Choroid plexus epithelial cell (primary cell): ENCODE data around the gene TTC34.

Experiments used
- DNase-seq: peaks from one replicate; pipeline ENCODE4 v3.0.0-alpha.2; 2010; ENCODE audit warnings: low read depth
- H3K4me3 ChIP-seq: 2 replicates; pipeline ENCODE4 v1.5.1; 2011; ENCODE audit warnings: low read depth, mild to moderate bottlenecking, control low read depth, low read length, moderate library complexity
- TF ChIP-seq, protein P1 (sequence below): conservative IDR thresholded peaks from 2 replicates; pipeline ENCODE4 v1.5.1; 2011; ENCODE audit warnings: low read depth, mild to moderate bottlenecking, control low read depth, inconsistent platforms, low read length, moderate library complexity

TTC34 gene

DNA sequence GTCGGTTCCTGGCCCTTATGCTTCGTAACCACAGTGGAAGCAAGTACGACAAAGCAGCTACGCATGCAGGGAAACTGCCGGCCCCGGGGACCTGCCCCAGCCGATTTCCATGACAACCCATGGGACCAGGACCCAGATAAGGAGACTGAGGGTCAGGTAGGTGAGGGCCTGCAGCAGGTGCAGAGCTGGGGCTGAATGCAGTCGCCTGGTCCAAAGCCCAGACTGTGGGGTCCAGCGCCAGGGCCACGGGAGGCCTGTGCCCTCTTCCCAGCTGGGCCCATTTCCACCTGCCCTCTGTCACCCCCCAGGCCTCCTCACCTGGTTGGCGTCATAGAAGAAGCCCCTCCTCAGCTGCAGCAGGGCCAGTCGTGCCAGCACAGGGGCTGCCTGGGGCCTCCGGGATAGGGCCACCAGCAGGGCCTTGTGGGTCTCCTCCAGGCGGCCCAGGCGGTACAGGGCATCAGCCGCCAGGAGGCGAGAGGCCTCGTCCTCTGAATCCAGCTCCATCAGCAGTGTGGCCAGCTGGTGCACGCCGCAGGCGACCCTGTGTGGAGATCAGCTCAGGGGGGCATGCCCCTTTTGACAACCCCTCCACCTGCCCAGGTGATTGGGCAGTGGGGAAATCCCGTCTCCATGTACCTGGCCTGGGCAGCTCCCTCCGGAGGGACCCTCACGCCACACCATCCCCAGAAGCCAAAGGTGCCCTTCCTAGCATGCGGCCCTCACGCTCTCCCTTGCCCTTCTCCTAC, 14.2 kb downstream of the TTC34 start:
- H3K4me3 ChIP-seq = no peak overlapping the region
- no peak for DNase-seq
- TF ChIP-seq, protein P1, sequence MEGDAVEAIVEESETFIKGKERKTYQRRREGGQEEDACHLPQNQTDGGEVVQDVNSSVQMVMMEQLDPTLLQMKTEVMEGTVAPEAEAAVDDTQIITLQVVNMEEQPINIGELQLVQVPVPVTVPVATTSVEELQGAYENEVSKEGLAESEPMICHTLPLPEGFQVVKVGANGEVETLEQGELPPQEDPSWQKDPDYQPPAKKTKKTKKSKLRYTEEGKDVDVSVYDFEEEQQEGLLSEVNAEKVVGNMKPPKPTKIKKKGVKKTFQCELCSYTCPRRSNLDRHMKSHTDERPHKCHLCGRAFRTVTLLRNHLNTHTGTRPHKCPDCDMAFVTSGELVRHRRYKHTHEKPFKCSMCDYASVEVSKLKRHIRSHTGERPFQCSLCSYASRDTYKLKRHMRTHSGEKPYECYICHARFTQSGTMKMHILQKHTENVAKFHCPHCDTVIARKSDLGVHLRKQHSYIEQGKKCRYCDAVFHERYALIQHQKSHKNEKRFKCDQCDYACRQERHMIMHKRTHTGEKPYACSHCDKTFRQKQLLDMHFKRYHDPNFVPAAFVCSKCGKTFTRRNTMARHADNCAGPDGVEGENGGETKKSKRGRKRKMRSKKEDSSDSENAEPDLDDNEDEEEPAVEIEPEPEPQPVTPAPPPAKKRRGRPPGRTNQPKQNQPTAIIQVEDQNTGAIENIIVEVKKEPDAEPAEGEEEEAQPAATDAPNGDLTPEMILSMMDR = no peak

DNA sequence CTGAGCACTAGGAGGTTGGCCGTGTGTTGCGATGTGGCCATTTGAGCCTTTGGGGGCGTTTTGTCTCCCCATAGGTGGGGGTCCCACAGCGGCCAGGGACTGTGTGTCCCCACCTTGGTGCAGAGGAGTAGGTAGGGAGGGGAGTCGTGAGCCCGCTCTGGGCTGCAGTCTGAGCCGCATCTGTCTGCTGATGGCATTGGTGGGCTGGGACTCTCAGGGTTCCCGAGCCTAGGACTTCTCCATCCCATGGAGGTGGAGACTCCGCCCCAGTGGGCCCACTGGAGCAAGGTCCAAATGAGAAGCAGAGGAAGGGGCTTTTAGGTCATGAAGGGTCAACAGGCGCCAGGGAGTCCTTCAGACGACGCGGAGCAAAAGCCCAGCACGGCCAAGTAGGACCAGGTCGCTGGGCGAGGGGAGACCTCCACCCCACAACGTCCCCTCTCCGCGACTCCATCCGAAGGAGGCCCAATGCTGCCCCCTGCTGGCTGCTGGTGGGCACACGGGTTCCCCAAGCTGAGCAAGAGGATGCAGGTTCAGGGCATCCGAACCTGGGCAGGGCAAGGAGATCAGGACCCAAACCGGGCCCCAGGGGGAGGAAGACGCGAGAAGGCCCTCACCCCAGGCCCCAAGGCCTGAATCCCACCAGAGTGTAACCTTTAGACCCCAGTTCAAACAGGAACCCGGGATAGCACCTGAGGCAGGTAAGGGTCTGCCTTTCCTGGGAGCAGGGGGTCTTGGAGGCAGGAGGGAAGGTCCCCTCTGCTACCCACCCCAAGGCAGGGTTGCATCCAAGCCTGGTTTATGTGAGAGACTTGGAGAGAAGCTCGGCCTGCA, 14.9 kb downstream of the TTC34 start:
- H3K4me3 ChIP-seq = no peak overlapping the region
- TF ChIP-seq, protein P1 = peak; percentile 32
- DNase-seq = no peak

DNA sequence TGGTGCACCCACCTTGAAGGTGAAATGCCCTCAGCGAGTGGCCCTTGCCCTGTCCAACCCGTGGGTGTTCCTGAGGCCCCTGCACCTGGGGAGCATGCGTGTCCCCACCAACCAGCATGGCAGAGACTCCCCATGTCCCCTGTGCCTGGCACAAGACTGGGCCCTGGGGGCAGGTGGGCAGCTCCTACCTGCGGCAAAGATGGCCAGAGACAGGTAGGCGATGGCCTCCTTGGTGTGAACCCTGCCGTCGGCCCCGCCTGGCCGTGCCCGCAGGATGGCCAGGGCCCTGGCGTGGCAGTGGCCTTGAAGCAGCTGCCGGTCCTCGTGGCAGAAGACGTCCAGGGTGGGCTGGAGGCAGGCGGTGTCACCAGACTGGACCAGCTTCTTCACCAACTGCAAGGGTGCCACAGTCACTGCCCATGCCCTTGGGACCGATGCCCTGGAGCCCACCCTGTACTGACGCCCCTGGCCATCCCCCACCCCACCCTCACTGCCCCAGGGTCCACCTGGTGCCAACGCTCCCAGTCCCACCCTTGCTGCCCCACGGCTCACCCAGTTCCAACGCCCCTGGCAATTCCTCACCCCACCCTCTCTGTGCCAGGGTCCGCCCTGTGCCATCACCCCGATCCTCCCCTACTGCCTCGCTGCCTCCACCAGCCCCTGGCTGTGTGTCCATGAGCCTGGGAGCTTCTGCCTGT, 15.7 kb downstream of the TTC34 start:
- DNase-seq = no peak
- TF ChIP-seq, protein P1 = no peak
- no peak overlapping the region for H3K4me3 ChIP-seq

DNA sequence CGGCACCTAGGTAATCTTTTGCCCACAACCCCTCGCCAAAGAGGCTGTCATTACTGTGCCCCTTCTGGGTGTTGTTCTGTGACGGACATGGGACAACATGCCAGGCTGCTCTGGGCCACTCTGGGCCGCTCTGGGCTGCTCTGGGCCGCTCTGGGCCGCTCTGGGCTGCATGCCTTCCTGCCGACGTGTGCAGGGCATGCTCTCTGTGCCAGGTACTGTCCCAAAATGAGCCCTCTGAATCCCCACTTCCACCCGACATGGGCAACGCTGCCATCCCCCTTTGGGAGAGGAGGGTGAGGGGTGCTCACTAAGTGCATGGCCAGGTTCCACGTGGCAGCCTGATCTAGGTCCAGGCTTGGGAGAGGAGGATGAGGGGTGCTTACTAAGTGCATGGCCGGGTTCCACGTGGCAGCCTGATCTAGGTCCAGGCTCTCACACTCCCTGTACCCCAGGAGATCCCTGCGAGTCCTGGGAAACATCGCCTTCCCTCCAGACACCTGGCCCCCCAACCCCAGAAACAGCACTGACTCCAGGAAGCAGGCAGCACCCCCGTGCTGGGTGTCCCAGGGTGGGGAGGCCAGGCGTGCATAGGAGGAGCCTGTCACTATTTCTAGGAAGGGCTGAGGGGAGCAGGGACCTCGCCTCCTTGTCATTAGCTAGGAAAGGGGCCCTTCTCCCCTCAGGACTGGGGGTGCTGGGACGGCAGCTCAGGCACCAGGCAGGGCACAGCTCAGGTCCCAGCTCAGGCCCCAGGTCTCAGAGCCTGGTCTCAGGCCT, 16.5 kb downstream of the TTC34 start:
- DNase-seq = no peak
- TF ChIP-seq, protein P1 = no peak
- H3K4me3 ChIP-seq = no peak overlapping the region

DNA sequence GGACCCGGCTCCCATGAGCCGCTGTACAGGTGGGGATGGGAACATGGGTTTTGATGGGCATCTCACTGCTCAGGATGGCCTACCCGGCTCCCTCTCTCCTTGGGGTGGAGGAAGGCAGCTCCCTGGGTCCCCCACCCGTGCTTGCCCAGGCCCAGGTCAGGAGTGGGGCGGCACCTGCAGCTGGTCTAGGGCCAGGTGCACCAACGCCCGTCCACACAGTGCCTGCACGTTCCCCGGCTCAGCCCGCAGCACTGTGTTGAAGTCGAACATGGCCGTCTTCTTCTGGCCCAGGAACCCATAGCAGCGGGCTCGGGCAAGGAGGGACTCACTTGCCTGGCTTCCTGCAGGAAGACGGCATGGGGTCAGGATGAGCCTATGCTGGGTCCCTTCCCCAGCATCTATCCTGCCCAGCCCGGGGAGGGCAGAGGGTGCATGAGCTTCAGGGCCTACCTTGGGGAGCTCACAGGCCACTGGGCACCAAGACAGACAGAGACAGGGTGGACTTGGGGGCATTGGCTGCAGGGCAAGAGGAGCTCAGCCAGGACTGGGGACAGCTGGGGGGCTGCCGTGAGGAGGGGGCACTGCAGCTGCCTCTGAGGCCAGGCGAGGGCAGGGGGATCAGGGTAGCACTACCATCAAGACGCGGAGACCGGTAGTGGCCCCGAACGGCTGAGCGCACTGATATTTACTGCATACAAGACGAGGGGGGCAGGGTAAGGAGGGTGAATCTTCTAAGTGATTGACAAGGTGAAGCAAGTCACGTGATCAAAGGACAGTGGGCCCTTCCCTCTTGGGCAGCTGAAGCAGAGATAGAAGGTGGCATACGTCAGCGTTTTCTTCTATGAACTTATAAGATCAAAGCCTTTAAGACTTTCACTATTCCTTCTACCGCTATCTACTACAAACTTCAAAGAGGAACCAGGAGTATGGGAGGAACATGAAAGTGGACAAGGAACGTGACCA, 17.8 kb downstream of the TTC34 start:
- TF ChIP-seq, protein P1 = no peak
- no peak for DNase-seq
- no peak overlapping the region for H3K4me3 ChIP-seq
